GM23338 (cell line): ENCODE data around the gene PAEP. TPM values are rescaled to one million over a fixed set of nuclear protein-coding genes. Genes with fewer than 3 reads are reported as not detected.

Source experiments
- ATAC-seq: fragments of 200-7000 bp; cut with Tn5 transposase; 3 replicates; pipeline ENCODE4 v1.9.1; 2020
- DNase-seq: peaks from one replicate; pipeline ENCODE4 v3.0.0-alpha.2; 2015; ENCODE audit warnings: low spot score
- H2AFZ ChIP-seq: fragments of 200-600 bp; sonication (generic); 2 replicates; pipeline ENCODE4 v1.8.0; 2016; ENCODE audit warnings: antibody characterized with exemption, mild to moderate bottlenecking, moderate library complexity
- H3F3A ChIP-seq: fragments of 200-600 bp; sonication (generic); replicated peaks from 2 replicates; pipeline ENCODE4 v1.8.0; 2017; ENCODE audit warnings: antibody characterized with exemption, mixed run types, low read depth
- H3K27ac ChIP-seq: fragments of 200-600 bp; sonication (generic); 2 replicates; pipeline ENCODE4 v1.6.1; 2016; ENCODE audit warnings: low read depth
- H3K27me3 ChIP-seq: fragments of 200-600 bp; sonication (generic); 2 replicates; pipeline ENCODE4 v1.8.0; 2016; ENCODE audit warnings: mild to moderate bottlenecking, mixed run types, moderate library complexity; ENCODE audit not compliant: insufficient read depth
- H3K36me3 ChIP-seq: fragments of 200-600 bp; sonication (generic); 2 replicates; pipeline ENCODE4 v1.8.0; 2016; ENCODE audit warnings: mild to moderate bottlenecking; ENCODE audit not compliant: insufficient read depth
- H3K4me1 ChIP-seq: fragments of 200-600 bp; sonication (generic); 2 replicates; pipeline ENCODE4 v1.8.0; 2016; ENCODE audit warnings: mild to moderate bottlenecking, moderate library complexity; ENCODE audit not compliant: insufficient read depth
- H3K4me2 ChIP-seq: fragments of 200-600 bp; sonication (generic); 2 replicates; pipeline ENCODE4 v1.7.1; 2017; ENCODE audit warnings: mixed run types
- H3K4me3 ChIP-seq: fragments of 200-600 bp; sonication (generic); 2 replicates; pipeline ENCODE4 v1.6.1; 2016; ENCODE audit warnings: mixed run types
- H3K79me2 ChIP-seq: fragments of 200-600 bp; sonication (generic); replicated peaks from 2 replicates; pipeline ENCODE4 v1.8.0; 2017; ENCODE audit warnings: mild to moderate bottlenecking; ENCODE audit not compliant: insufficient read depth
- H3K9me2 ChIP-seq: fragments of 200-600 bp; sonication (generic); 2 replicates; pipeline ENCODE4 v1.8.0; 2017; ENCODE audit not compliant: insufficient read depth
- H4K20me1 ChIP-seq: fragments of 200-600 bp; sonication (generic); replicated peaks from 2 replicates; pipeline ENCODE4 v1.8.0; 2017; ENCODE audit warnings: mild to moderate bottlenecking; ENCODE audit not compliant: insufficient read depth
- H3K27ac Mint-ChIP-seq: 2 replicates; pipeline ENCODE4 v1.8.0; 2020; ENCODE audit warnings: inconsistent platforms, mild to moderate bottlenecking, moderate library complexity, mixed read lengths
- H3K27me3 Mint-ChIP-seq: 3 replicates; pipeline ENCODE4 v1.8.0; 2022; ENCODE audit warnings: low read depth, mild to moderate bottlenecking, moderate library complexity, mixed read lengths, inconsistent platforms; ENCODE audit not compliant: insufficient read depth, poor library complexity
- H3K36me3 Mint-ChIP-seq: 3 replicates; pipeline ENCODE4 v1.8.0; 2021; ENCODE audit warnings: low read depth, mild to moderate bottlenecking, inconsistent platforms, moderate library complexity, mixed read lengths
- H3K4me1 Mint-ChIP-seq: 3 replicates; pipeline ENCODE4 v1.8.0; 2020; ENCODE audit warnings: mild to moderate bottlenecking, inconsistent platforms, mixed read lengths
- H3K4me3 Mint-ChIP-seq: 3 replicates; pipeline ENCODE4 v1.8.0; 2021; ENCODE audit warnings: moderate library complexity, mild to moderate bottlenecking, inconsistent platforms, mixed read lengths
- H3K9me3 Mint-ChIP-seq: 3 replicates; pipeline ENCODE4 v1.8.0; 2020; ENCODE audit warnings: moderate library complexity, mild to moderate bottlenecking, inconsistent platforms, mixed read lengths
- CREB1 ChIP-seq: fragments of 250-450 bp; sonication (Bioruptor Pico); IDR thresholded peaks from 2 replicates; pipeline ENCODE4 v1.5.0; 2020; ENCODE audit warnings: low read depth, mild to moderate bottlenecking, moderate library complexity
- EZH2 ChIP-seq: fragments of 200-600 bp; sonication (generic); IDR thresholded peaks from one replicate; pipeline ENCODE4 v1.8.0; 2017; ENCODE audit warnings: antibody characterized with exemption, mild to moderate bottlenecking, low read depth; ENCODE audit not compliant: unreplicated experiment
- EZH2phosphoT487 ChIP-seq: fragments of 200-600 bp; sonication (generic); IDR thresholded peaks from one replicate; pipeline ENCODE4 v1.8.1; 2018; ENCODE audit warnings: antibody characterized with exemption; ENCODE audit not compliant: unreplicated experiment
- JUNB ChIP-seq: IDR thresholded peaks from one replicate; pipeline ENCODE4 v1.6.1; 2016; ENCODE audit warnings: antibody characterized with exemption; ENCODE audit not compliant: unreplicated experiment
- NANOG ChIP-seq: IDR thresholded peaks from 2 replicates; pipeline ENCODE4 v1.6.1; 2016; ENCODE audit warnings: antibody characterized with exemption, borderline replicate concordance
- POLR2AphosphoS5 ChIP-seq: IDR thresholded peaks from 2 replicates; pipeline ENCODE4 v1.6.1; 2016; ENCODE audit warnings: antibody characterized with exemption, low read depth
- STAT1 ChIP-seq: IDR thresholded peaks from one replicate; pipeline ENCODE4 v1.6.1; 2016; ENCODE audit warnings: antibody characterized with exemption; ENCODE audit not compliant: unreplicated experiment
- ZNF114 ChIP-seq: fragments of 250-450 bp; sonication (Bioruptor Pico); IDR thresholded peaks from 2 replicates; pipeline ENCODE4 v1.5.0; 2020; ENCODE audit warnings: mild to moderate bottlenecking, moderate library complexity
- ZNF331 ChIP-seq: fragments of 250-450 bp; sonication (Bioruptor Pico); IDR thresholded peaks from 2 replicates; pipeline ENCODE4 v1.5.0; 2020; ENCODE audit warnings: low read depth, mild to moderate bottlenecking, moderate library complexity
- ZNF462 ChIP-seq: fragments of 250-450 bp; sonication (Bioruptor Pico); IDR thresholded peaks from 2 replicates; pipeline ENCODE4 v1.5.0; 2020; ENCODE audit warnings: mild to moderate bottlenecking, moderate library complexity
- polyA plus RNA-seq: library from polyadenylated mRNA; unstranded; fragments of >200 nt; fragmentation: Nextera tagmentation; extraction: Ambion mirVana; gene quantifications from 2 replicates; pipeline ENCODE4 v1.2.1, GENCODE V29; 2016
- total RNA-seq: library from RNA; depleted of rRNA; stranded (reverse); fragments of >200 nt; shearing (Covaris generic); gene quantifications from 2 replicates; pipeline ENCODE4 v1.2.3, GENCODE V29; 2014
- TF ChIP-seq, protein P1 (sequence below): IDR thresholded peaks from one replicate; pipeline ENCODE4 v1.6.1; 2018; ENCODE audit warnings: antibody characterized with exemption; ENCODE audit not compliant: unreplicated experiment
- TF ChIP-seq, protein P2 (sequence below), 2 experiments: fragments of 200-600 bp in 1 of 2; sonication (generic) in 1 of 2; conservative IDR thresholded peaks; 2 replicates each; pipeline versions ENCODE4 v1.5.1 to v1.6.1; 2016 to 2017; ENCODE audit warnings: antibody characterized with exemption in 2 of 2, low read depth in 2 of 2, mild to moderate bottlenecking in 2 of 2, moderate library complexity in 1 of 2
- TF ChIP-seq, protein P3 (sequence below): IDR thresholded peaks from 2 replicates; pipeline ENCODE4 v1.6.1; 2016; ENCODE audit warnings: antibody characterized with exemption

The PAEP gene
- total and polyA plus RNA-seq, 2 experiments from 2014 or later = not detected

- Mint-ChIP-seq H3K4me3 (no peak overlapping the region), H3K27me3 (peaks cover 10% of the 10 kb centered on the region), H3K27ac (no peak overlapping the region), H3K4me1 (no peaks in the 10 kb centered on the region), H3K9me3 (no peaks in the 10 kb centered on the region), H3K36me3 (no peaks in the 10 kb centered on the region)
- ATAC-seq = no peak
- no peaks in the 10 kb centered on the region for H4K20me1 ChIP-seq
- H3K9me2 ChIP-seq = no peaks in the 10 kb centered on the region
- no peaks in the 10 kb centered on the region for H3K4me1 ChIP-seq
- H3K27me3 ChIP-seq = no peaks in the 10 kb centered on the region
- no peak overlapping the region for H3K4me3 ChIP-seq
- H3K4me2 ChIP-seq = no peak overlapping the region
- H3K79me2 ChIP-seq = no peaks in the 10 kb centered on the region
- H2AFZ ChIP-seq = no peak overlapping the region
- no peaks in the 10 kb centered on the region for H3K36me3 ChIP-seq
- no peaks in the 10 kb centered on the region for H3F3A ChIP-seq
- no peak for DNase-seq
- no peak overlapping the region for H3K27ac ChIP-seq
- TF ChIP-seq EZH2phosphoT487 (no peak), EZH2 (no peak), STAT1 (no peak), ZNF114 (CRISPR knock-in tag) (no peak), ZNF462 (CRISPR knock-in tag) (no peak), POLR2AphosphoS5 (no peak), CREB1 (CRISPR knock-in tag) (no peak), JUNB (no peak), NANOG (no peak), ZNF331 (CRISPR knock-in tag) (no peak)
- TF ChIP-seq, protein P1, sequence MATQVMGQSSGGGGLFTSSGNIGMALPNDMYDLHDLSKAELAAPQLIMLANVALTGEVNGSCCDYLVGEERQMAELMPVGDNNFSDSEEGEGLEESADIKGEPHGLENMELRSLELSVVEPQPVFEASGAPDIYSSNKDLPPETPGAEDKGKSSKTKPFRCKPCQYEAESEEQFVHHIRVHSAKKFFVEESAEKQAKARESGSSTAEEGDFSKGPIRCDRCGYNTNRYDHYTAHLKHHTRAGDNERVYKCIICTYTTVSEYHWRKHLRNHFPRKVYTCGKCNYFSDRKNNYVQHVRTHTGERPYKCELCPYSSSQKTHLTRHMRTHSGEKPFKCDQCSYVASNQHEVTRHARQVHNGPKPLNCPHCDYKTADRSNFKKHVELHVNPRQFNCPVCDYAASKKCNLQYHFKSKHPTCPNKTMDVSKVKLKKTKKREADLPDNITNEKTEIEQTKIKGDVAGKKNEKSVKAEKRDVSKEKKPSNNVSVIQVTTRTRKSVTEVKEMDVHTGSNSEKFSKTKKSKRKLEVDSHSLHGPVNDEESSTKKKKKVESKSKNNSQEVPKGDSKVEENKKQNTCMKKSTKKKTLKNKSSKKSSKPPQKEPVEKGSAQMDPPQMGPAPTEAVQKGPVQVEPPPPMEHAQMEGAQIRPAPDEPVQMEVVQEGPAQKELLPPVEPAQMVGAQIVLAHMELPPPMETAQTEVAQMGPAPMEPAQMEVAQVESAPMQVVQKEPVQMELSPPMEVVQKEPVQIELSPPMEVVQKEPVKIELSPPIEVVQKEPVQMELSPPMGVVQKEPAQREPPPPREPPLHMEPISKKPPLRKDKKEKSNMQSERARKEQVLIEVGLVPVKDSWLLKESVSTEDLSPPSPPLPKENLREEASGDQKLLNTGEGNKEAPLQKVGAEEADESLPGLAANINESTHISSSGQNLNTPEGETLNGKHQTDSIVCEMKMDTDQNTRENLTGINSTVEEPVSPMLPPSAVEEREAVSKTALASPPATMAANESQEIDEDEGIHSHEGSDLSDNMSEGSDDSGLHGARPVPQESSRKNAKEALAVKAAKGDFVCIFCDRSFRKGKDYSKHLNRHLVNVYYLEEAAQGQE = no peak
- TF ChIP-seq, protein P2, sequence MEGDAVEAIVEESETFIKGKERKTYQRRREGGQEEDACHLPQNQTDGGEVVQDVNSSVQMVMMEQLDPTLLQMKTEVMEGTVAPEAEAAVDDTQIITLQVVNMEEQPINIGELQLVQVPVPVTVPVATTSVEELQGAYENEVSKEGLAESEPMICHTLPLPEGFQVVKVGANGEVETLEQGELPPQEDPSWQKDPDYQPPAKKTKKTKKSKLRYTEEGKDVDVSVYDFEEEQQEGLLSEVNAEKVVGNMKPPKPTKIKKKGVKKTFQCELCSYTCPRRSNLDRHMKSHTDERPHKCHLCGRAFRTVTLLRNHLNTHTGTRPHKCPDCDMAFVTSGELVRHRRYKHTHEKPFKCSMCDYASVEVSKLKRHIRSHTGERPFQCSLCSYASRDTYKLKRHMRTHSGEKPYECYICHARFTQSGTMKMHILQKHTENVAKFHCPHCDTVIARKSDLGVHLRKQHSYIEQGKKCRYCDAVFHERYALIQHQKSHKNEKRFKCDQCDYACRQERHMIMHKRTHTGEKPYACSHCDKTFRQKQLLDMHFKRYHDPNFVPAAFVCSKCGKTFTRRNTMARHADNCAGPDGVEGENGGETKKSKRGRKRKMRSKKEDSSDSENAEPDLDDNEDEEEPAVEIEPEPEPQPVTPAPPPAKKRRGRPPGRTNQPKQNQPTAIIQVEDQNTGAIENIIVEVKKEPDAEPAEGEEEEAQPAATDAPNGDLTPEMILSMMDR (conservative IDR thresholded peaks at IDR 0.05; ENCODE audit: low read depth in 2 of 2) = no peak
- TF ChIP-seq, protein P3, sequence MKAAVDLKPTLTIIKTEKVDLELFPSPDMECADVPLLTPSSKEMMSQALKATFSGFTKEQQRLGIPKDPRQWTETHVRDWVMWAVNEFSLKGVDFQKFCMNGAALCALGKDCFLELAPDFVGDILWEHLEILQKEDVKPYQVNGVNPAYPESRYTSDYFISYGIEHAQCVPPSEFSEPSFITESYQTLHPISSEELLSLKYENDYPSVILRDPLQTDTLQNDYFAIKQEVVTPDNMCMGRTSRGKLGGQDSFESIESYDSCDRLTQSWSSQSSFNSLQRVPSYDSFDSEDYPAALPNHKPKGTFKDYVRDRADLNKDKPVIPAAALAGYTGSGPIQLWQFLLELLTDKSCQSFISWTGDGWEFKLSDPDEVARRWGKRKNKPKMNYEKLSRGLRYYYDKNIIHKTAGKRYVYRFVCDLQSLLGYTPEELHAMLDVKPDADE = no peak
Observed at GRCh38 chr9:135547756-135548736, 13.5 kb upstream of the PAEP start.
